GM18526 (cell line): ENCODE measurements around the gene BRSK2.

Experiments
- POLR2A ChIP-seq: IDR thresholded peaks from 3 replicates; pipeline ENCODE4 v1.6.1; 2011; ENCODE audit not compliant: insufficient read length; ENCODE audit errors: extremely low read depth

The BRSK2 gene

GRCh38 chr11:1397862-1398527, 8.3 kb downstream of the BRSK2 start:
- TF ChIP-seq POLR2A = no peak

- no peak for TF ChIP-seq POLR2A
Observed at GRCh38 chr11:1398528-1399235, 8.9 kb downstream of the BRSK2 start.

DNA sequence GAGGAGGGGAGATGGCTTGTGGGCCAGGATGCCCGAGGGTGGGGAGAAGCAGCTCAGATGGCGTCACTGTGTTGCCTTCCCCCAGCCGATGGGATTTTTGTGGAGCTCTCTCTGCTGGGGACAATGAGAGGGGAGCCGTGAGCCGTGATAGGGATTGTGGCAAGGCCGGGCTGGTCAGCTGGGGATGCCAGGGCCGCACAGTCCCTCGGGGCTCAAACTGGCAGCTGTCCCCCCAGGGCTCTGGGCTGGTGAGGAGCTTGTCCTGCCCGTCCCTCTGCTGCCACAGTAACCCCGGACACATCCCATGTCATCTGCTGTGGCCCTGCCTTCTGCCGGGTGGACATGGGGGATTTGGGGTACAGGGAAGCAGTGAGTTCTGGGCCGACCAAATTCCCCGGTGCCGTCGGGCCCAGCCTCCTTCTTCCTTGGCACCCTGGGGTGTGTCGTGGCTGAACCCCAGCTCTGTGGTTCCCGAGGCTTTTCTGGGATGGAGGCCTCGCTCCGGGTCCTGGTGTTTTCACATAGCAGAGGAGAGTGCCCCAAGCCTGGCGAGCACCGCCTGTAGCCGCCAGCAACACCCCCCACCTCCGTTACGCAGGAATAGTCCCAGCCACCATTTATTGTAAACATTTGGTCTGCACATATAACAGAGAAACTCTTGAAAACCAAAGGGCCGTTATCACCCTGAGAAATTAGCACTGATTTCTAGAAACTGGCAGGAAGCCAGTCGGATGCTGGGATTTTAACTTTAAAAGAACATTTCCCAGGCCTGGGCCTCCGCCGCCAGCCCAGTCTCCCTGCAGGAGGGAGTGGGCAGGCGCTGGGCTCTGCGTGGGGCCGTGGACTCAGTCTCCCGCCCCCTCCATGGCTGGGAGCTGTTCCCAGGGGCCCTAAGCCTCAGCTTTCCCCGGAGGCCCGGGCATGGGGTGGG, 9.9 kb downstream of the BRSK2 start:
- no peak for TF ChIP-seq POLR2A

DNA sequence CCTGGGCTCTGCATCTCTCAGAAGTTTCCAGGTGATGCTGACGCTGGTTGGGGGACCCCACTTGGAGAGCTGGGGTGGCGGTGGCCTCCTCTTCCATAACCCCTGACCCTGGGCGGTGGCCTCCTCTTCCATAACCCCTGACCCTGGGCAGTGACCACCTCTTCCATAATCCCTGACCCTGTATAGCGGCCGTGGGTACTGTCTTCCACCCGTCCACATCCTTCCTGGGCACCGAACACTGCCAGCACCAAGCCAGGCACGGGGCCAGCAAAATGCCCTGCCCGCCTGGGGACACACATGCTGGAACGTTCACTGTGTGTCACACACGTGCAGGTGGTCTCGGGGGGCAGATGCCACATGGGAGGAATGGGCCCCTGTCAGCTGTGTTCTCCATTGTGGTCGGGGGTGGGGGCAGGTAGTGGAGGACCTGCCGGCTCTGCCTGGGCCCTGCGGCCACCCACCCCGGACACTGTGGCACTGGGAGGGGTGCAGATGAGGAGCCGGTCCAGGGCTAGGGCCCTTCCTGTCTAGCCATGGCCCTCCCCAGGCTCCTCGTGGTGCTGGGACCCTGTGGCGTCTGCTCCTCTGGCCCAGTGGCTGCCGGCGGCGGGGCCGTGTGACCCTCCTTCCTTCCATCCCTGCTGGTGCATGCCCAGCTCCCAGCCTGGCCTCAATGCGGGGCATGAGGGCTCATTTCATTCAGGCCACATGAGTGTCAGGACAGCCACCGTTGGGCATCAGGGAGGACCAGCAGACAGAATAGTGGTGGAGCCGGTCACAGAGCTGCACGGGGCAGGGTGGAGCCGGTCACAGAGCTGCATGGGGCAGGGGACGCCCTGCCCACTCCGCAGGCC, 10.8 kb downstream of the BRSK2 start:
- no peak for TF ChIP-seq POLR2A

DNA sequence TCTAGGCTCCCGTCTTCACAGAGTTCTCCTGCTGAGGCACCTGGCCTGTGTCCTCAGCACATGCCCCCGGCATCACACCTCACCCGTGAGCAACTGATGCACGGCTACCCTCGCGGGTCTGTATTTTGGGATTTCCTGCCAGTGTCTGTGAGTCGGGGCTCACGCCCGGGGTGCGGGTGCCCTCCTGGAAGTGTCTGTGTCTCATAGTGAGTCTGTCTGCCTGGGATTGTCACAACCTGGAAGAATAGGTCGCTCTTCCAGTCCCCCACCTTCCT, 11.4 kb downstream of the BRSK2 start:
- no peak for TF ChIP-seq POLR2A

DNA sequence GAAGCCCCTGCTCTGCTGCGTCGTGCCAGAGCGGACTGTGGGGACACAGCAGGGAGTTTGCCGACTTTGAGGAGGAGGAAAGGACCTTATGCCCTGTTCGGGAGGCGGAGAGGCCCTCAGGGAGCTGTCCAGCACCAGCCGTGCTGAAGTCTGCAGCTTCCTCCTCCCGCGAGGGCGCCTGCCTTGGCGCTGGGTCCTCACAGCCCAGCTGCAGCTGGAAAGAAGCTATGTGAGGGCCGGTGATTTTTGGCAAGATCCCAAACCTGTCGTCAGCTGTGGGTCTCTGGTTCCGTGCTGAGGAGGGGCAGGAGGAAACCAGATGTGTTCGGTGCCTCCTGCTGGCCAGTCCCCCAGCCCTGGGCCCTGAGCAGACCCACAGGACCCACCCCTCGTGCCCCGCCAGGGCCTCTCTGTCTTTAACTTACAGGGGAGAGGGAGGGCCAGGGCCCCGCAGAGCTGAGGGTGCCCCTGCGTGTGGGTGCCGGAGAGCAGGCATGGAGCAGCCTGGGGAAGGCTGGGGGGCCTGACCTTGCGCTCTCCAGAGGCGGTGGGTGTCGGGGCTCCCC, 12.0 kb downstream of the BRSK2 start:
- no peak for TF ChIP-seq POLR2A

DNA sequence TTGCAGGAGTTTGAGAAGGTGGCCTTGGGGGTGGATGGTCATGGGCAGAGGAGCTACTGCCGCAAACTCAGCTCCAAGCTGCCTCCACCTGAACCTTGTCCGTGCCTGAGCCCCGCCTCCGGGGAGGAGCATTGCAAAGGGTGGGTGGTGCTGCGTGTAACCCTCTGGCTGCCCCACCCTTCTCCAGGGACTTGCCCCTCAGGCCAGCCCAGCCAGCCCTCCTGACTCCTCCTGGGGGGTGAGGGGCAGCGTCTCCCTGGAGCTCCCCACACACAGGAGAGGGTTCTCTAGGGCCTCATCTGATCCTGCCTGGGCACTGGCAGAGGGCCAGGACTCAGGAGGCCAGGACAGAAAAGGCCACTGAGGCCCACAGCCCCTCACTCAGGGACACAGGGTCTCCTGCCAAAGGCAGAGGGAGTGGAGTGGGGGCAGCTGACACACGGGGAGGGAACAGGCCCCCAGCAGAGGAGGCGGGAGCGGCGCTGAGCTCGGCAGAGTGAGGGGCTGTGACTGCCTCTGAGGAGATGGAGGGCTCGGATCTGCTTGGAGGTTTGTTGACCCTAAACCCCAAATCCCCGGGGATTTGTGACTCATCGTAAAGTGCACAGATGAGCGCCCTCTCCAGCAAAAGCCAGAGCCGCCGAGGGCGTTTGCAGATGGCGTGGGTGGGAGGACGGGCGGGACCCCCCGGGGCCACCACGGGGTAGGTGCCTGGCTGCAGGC, 12.8 kb downstream of the BRSK2 start:
- no peak for TF ChIP-seq POLR2A

- TF ChIP-seq POLR2A = no peak
Observed at GRCh38 chr11:1403078-1403620, 13.4 kb downstream of the BRSK2 start.

DNA sequence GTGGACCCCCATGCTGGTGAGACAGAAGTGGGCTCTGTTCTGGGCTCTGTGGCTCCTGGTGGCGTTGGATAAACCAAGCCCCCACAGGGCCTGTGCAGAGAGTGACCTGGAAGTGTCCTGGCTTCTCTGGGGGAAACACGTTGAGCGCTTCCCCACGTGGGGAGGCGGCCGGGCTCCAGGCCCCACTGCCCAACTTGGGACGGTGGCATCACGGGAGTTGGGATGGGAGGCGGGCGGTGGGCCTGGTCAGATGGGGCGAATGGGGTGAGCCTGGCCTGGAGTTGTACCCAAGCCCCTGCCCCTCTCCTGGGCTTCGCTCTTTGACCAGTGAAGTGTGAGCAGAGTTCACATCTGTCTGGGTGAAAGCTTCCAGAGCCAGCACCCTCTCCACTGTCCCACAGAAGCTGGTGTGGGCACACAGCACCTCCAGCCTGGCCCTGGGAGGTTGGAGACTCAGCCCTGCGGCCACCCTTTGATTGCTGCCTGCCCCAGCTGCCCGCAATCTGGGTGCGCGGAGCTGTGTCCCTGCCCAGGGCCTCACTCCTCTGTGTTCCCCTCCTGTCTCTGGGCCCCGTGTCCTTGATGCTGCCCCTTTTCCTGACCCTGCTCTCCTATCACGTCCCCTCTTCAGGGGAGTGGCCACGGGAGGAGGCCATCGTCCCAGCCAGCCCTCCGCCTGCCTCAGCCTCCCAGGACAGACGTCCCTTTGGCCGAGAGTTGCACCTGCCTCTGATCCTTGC, 14.2 kb downstream of the BRSK2 start:
- TF ChIP-seq POLR2A = no peak

GRCh38 chr11:1404461-1405185, 14.9 kb downstream of the BRSK2 start:
- TF ChIP-seq POLR2A = no peak

GRCh38 chr11:1405186-1406020, 15.7 kb downstream of the BRSK2 start:
- no peak for TF ChIP-seq POLR2A
